Measurements from ENCODE around the gene ASCC3. TPM values are rescaled to one million over a fixed set of nuclear protein-coding genes. Genes with fewer than 3 reads are reported as not detected.

The ASCC3 gene
- total and polyA plus RNA-seq, 2 donors (not counting 3 experiments of a cell fraction or from before 2014, with no cell fraction given) = 15.7 to 57.2 TPM

DNA sequence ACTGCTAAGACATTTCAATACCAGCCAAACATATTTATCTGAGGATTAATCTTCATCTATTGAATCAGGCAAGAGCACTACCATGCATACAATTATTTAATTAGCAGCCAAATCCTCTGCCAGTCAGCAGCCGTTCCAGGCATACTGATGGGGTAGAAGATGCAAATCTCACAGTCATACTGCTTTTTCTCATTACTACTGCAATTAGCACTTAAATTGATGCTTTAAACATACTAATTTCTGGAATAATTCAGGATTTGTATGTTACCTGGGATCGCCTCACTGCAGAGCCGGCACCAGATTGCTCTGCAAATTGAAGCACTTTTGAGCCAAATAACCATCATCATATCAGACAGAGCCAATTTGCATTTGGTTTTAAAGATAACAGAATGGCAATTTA lies 366.5 kb downstream of the ASCC3 start:
- Histone ChIP-seq H3K27ac (ENCODE audit: insufficient read depth, low read depth, low read length) (no peak overlapping the region), H3K36me3 (ENCODE audit: control insufficient read depth in 2 of 2, extremely low read depth in 1 of 2, insufficient read depth in 2 of 2, low read length in 2 of 2) (peaks cover 3 to 7% of the 10 kb centered on the region in 2 experiments), H3K79me2 (ENCODE audit: control insufficient read depth, insufficient read depth, low read length) (no peaks in the 10 kb centered on the region), H3K4me2 (ENCODE audit: insufficient read depth, low read length) (no peak overlapping the region), H3K27me3 (ENCODE audit: control insufficient read depth in 2 of 2, insufficient read depth in 2 of 2, low read length in 2 of 2) (no peaks in the 10 kb centered on the region), H2AFZ (ENCODE audit: low read depth, low read length) (no peak overlapping the region), H3K9me1 (replicated peaks; ENCODE audit: control insufficient read depth, extremely low read depth, insufficient read depth, low read length) (no peaks in the 10 kb centered on the region), H3K9ac (replicated peaks; ENCODE audit: extremely low read depth, insufficient read depth, low read length) (no peak overlapping the region), H4K20me1 (replicated peaks; ENCODE audit: control insufficient read depth, extremely low read depth, insufficient read depth, low read length) (no peaks in the 10 kb centered on the region), H3K4me1 (ENCODE audit: control insufficient read depth, extremely low read depth, insufficient read depth, low read length) (no peaks in the 10 kb centered on the region), H3K9me3 (replicated peaks; ENCODE audit: control insufficient read depth, insufficient read depth, low read length) (no peaks in the 10 kb centered on the region), H3K4me3 (replicated peaks in 1 of 3; ENCODE audit: insufficient read depth in 1 of 3, low read depth in 1 of 3, low read length in 3 of 3) (no peak overlapping the region)
- TF ChIP-seq FOS (IDR thresholded peaks at IDR 0.05; ENCODE audit: borderline replicate concordance, insufficient read depth, low read length) = no peak
- TF ChIP-seq JUN (IDR thresholded peaks at IDR 0.05; ENCODE audit: borderline replicate concordance, insufficient read depth, insufficient read length, low read depth) = no peak
- no peak for TF ChIP-seq EZH2 (IDR thresholded peaks at IDR 0.05; ENCODE audit: borderline replicate concordance, low read depth, low read length, severe bottlenecking)
- TF ChIP-seq, protein P1, sequence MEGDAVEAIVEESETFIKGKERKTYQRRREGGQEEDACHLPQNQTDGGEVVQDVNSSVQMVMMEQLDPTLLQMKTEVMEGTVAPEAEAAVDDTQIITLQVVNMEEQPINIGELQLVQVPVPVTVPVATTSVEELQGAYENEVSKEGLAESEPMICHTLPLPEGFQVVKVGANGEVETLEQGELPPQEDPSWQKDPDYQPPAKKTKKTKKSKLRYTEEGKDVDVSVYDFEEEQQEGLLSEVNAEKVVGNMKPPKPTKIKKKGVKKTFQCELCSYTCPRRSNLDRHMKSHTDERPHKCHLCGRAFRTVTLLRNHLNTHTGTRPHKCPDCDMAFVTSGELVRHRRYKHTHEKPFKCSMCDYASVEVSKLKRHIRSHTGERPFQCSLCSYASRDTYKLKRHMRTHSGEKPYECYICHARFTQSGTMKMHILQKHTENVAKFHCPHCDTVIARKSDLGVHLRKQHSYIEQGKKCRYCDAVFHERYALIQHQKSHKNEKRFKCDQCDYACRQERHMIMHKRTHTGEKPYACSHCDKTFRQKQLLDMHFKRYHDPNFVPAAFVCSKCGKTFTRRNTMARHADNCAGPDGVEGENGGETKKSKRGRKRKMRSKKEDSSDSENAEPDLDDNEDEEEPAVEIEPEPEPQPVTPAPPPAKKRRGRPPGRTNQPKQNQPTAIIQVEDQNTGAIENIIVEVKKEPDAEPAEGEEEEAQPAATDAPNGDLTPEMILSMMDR (IDR thresholded peaks at IDR 0.05; ENCODE audit: extremely low read depth in 1 of 2, insufficient read depth in 1 of 2, low read depth in 1 of 2, low read length in 2 of 2) = no peak
- TF ChIP-seq, protein P2, sequence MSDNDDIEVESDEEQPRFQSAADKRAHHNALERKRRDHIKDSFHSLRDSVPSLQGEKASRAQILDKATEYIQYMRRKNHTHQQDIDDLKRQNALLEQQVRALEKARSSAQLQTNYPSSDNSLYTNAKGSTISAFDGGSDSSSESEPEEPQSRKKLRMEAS (IDR thresholded peaks at IDR 0.05; ENCODE audit: insufficient read depth, insufficient read length) = no peak
- no peak for TF ChIP-seq POLR2AphosphoS5 (IDR thresholded peaks at IDR 0.05; ENCODE audit: insufficient read depth, low read depth, low read length)
- TF ChIP-seq GATA2 (IDR thresholded peaks at IDR 0.05; ENCODE audit: insufficient read depth, insufficient read length, low read depth, low read length) = no peak
- no peak for TF ChIP-seq MYC (IDR thresholded peaks at IDR 0.05; ENCODE audit: low read depth, low read length)
- TF ChIP-seq POLR2A (IDR thresholded peaks at IDR 0.05; ENCODE audit: low read depth, low read length) = no peak
- dilution Hi-C loops (cut with MboI; ENCODE audit: extremely low pct_ligation_motif_present, low sequenced_read_pairs) (no loop called here), intact Hi-C loops (cut with micrococcal nuclease) (no loop called here)
- ChIA-PET POLR2A (no interaction called here), CTCF (no interaction called here)
- no TSS peak for BruUV-seq (replicated peaks)
- FAIRE-seq = no peak
- no peak for DNase-seq (ENCODE audit: low read depth, low spot score)
